Stimulated activated CD8-positive, alpha-beta memory T cell treated with anti-CD3 and anti-CD28 coated beads, Interleukin-12 subunit alpha, Interleukin-12 subunit beta, amount 100 ng/mL, for 24 hours (primary cell): ENCODE data around the gene GRIP1.

Experiments
- DNase-seq: peaks from one replicate; pipeline ENCODE4 v3.0.0-alpha.2; 2020; ENCODE audit errors: extremely low read depth

Gene GRIP1

GRCh38 chr12:66693901-66694513 is 15.1 kb upstream of the GRIP1 start:
- no peak for DNase-seq

- no peak for DNase-seq
Measured at GRCh38 chr12:66692986-66693385, 14.1 kb upstream of the GRIP1 start.

DNA sequence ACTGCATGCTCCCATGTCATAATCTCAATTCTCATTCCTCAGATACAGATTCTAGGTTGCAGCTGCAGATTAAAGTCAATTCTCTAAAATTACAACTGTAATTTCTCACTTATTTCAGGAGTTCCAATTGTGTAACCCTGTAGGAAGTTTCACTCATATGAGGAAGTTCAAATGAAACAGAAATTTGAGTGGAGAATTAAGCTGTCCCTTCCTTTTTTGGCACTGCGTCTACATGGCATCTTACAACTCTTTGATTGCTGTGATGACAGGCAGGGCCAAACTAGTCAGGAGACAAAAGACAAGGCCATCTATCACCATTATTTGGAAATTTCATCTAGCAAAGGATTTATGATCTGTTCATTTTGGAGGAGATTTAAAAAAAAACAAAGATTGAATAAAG is 13.3 kb upstream of the GRIP1 start:
- no peak for DNase-seq

- DNase-seq = no peak
Measured at GRCh38 chr12:66688846-66689439, 10.1 kb upstream of the GRIP1 start.

- DNase-seq = no peak
Measured at GRCh38 chr12:66684222-66684621, 5.3 kb upstream of the GRIP1 start.

GRCh38 chr12:66683822-66684221 is 4.9 kb upstream of the GRIP1 start:
- no peak for DNase-seq

DNA sequence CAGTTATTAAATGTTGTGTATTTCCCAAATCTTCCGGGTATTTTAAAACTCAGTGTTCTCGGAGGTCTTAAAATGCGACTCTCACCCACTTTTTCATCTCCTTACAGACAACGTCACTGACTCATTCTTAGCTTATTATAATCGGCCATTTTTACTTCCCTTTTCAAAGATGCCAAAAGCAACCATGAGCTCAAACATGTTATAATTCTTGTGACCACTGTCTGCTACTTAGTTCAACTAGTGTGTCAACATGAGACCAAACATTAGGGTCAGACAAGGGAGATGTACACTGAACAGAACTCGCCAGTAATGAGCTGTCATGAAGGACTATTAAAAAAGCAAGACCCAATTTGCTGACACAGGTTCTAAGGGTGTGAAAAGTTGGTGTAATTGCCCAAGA is 4.2 kb upstream of the GRIP1 start:
- no peak for DNase-seq

- no peak for DNase-seq
Measured at GRCh38 chr12:66679461-66680084, 697 bp upstream of the GRIP1 start.

DNA sequence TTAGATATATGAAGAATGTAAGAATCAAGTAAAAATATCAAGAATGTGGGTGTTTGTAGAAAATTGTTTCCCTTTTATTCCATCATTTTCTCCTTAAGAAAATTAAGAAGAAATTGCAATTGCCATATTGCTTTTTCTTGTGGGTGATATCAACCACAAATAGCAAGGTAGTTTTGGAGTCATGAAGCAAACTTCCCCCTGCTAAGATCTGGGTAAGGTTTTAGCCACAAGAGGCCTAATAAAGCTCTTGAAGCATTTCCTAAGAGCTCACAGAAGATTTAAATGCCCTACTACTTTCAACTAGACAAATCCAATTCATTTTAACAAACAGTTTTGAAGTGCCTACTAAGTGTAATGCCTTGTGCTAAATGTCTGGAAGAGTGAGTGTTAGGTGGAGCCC is 2.6 kb downstream of the GRIP1 start:
- no peak for DNase-seq

GRCh38 chr12:66674495-66675122 is 4.3 kb downstream of the GRIP1 start:
- no peak for DNase-seq

DNA sequence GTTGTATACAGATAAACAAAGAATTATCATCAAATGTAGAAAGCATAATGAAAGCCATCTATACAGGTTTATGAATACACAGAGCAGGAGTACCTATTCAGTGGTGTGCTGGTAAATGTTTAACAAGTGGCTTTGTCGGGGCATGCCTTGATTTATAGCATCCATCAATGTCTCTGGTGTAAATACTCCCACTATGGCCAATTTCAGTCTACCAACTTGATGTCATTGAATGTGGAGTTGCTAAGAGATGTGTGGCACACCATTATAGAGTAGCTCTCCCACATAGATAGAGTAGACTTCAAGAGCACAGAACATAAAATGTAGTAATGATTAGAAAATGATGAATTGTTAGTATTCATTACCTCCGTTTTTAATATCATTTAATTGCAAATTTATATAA is 9.3 kb downstream of the GRIP1 start:
- no peak for DNase-seq

GRCh38 chr12:66668311-66668710 is 10.6 kb downstream of the GRIP1 start:
- no peak for DNase-seq

DNA sequence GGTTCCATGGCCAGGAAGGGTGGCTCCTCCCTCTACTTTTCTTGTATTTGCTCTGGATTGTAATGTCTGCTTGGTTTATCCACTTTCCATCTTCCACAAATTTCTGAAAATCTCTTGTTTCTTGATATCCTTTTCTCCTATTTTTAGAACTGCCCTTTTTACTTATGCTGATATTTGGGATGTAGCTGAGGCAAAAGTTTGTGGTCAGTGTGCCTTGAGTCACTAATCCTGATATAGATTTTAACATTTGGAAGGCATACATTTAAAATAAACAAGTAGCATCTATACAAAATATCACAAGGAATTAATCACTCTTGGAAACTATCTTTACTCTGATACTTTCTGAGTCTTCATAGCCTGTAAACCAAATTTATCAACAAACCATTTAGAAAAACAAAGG is 11.0 kb downstream of the GRIP1 start:
- no peak for DNase-seq

DNA sequence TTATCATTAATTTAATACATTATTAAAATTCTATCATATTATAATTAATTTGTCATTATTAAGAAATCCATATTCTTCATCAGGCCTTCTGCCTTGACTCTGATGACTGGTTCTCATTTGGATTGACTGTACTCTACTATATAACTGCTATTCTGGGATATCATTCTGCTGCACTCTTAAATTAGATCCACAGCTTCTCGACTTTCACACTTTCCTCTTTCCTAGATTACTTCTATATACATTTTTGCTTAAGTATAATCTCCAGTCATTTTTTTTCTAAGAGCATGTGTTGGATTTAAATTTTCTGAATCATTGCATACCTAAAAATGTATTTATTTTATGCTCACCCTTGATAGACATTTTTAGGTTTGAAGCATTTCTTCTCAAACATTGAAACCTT is 12.4 kb downstream of the GRIP1 start:
- DNase-seq = no peak

GRCh38 chr12:66665435-66665985 is 13.4 kb downstream of the GRIP1 start:
- DNase-seq = no peak

DNA sequence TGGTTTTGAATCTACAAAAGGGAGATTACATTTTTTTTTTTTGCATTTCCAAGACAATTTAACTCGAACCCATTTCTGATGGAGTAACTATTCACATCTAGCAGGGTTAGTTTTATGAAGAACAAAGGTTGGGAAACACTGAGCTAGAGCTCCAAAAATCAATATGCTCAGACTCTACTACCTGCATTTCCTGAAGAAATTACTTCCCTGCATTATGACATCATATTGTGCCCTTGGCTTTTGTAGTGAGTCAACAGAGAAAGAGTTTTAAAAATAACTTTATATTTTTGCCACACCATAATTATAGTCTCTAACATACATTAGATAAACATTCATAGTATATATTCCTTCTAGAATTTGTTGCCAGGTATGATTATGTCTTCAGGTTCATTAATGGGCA is 14.8 kb downstream of the GRIP1 start:
- DNase-seq = no peak

- no peak for DNase-seq
Measured at GRCh38 chr12:66663611-66664010, 15.3 kb downstream of the GRIP1 start.

- DNase-seq = no peak
Measured at GRCh38 chr12:66662729-66663128, 16.1 kb downstream of the GRIP1 start.

GRCh38 chr12:66662179-66662578 is 16.7 kb downstream of the GRIP1 start:
- no peak for DNase-seq

GRCh38 chr12:66661357-66661756 is 17.5 kb downstream of the GRIP1 start:
- DNase-seq = no peak

GRCh38 chr12:66653796-66654195 is 25.1 kb downstream of the GRIP1 start:
- no peak for DNase-seq

DNA sequence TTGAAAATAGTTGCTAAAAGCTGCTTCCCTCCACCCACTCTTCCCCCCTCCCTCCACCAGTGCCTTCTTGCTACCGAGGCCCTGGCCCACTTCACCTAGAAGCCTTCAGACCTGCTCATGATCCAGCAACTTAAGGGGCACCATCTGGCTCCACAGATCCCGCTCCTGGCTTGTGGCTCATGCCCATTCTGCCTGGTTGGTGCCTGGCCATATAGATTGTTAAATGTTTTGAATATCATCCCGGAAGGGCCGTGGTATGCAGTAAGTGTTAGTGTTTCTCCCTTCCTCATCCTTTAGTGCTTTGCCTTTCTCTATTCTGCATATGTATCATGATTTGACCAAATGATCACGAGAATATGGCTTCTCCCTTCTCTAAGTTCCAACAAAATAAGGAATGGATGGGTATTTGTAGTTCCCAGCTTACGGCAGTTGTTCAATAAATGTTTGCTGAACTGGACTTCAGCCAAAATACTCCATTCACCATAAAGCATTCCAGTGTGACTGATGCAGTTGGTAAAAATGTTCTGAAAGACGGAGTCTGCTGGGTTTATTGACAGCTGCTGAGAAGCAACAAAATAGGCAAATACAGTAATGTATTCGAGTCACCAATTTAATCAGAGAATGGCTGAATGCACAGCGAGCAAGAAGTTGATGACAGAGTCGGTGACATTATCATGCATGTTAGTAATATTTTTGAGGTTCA is 30.7 kb downstream of the GRIP1 start:
- no peak for DNase-seq
